Left hindlimb (tissue), 1 donor: ENCODE data around the gene C19orf25.

Experiments
- DNase-seq: peaks from one replicate; pipeline ENCODE4 v3.0.0-alpha.2; 2018

Gene C19orf25

GRCh38 chr19:1474765-1475351, 4.2 kb downstream of the C19orf25 start:
- no peak for DNase-seq

DNA sequence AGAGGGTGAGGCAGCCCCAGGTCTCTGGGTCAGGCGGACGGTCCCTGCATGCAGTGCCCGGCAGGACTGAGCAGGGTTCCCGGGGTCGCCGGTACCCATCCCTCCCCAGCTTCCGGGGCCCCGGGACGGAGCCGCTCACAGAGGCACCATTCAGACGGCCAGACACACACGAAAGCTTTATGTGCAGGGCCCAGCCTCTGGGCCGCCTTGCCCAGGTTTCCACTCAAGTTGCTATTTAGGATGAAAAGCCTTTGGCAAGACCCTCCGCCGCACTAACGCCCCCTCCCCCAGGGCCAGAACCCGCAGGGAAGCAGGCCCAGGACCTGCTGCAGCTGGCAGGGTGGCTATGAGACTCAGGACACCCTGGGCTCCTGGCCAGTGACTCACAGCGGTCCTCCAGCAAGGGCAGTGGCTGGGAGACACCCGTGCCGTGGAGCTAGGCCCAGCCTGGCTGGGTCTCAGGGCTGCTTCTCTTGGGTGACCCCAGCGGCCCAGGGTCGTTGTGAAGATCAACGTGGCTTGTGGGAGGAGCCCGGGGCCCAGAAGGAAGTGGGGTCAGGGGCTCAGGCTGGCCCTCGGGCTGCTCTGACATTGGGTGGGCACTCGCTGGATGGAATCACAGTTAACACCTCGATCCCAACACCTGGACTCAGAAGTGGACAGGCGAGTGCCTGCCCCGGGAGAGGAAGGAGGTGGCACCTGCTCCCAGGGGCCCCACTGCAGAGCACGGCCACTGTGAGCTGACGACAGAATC, 4.8 kb downstream of the C19orf25 start:
- DNase-seq = no peak

GRCh38 chr19:1473085-1473851, 5.7 kb downstream of the C19orf25 start:
- no peak for DNase-seq

DNA sequence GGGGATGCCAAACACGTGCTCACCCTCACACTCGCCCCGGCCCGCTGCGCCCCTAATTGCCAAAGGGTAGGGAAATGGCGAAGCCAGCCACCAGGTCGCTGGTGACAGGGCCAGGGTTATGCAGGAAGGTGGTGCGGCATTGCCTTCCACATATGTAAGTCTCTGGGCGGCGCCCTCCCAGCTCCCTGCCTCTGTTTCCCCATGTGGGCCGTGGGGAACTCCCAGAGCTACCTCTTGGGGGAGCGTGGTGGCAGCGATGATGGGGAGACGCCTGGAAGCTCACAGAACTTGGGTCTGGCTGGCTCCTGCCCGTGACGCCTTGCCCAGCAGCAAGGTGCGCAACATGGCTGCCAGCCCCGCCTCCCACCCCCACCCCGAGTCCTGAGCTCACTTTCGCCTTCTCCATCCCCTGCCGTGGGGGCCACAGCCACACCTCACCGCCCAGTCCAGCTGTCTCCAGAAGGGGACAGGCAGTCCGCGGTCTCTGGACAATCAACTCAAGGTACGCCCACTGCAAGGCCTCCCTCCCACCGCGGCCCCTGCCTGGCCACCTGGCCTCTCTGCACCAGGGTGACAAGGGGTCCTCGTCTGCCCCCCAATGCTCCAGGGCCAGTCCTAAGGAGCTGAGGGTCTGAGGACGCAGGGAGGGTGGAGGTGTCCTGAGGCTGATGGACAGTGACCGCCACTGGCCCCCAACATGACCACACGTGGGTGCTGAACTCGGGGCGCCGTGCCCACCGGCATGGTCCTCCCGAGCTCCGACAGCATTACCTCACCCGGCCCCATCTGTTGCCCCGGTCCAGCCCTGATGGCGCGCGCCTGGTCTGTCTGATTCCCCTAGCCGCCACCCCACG, 6.6 kb downstream of the C19orf25 start:
- DNase-seq = no peak

- DNase-seq = no peak
These were observed 7.4 kb downstream of the C19orf25 start for GRCh38 chr19:1471515-1472160.

DNA sequence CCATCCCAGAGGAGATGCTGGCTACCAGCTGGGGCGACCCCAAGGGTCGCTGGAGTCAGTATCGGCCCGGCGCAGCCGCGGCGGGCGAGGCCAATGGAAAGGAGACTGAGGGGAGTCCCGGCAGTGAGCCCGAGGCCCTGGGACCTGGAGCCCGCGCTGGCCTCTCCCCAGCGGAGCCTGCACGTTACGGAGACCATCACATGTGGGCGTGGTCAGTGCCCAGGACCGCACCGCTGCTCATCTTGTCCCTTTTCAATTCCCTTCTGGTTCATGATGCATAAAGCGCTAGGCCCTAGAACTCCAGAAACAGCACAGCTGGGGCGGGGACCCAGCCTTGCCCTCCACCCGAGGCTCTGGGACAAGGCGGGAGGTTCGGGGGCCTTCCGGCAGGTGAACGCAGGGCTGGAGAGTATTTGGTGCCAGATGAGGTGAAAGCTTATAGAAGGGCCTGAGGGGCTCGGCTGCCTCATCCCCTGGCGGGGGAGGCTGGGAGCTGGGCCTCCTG, 8.0 kb downstream of the C19orf25 start:
- DNase-seq = no peak

- no peak for DNase-seq
These were observed 8.6 kb downstream of the C19orf25 start for GRCh38 chr19:1470305-1471009.

GRCh38 chr19:1470055-1470304, 9.0 kb downstream of the C19orf25 start:
- no peak for DNase-seq

- DNase-seq = no peak
These were observed 9.6 kb downstream of the C19orf25 start for GRCh38 chr19:1469255-1470054.

DNA sequence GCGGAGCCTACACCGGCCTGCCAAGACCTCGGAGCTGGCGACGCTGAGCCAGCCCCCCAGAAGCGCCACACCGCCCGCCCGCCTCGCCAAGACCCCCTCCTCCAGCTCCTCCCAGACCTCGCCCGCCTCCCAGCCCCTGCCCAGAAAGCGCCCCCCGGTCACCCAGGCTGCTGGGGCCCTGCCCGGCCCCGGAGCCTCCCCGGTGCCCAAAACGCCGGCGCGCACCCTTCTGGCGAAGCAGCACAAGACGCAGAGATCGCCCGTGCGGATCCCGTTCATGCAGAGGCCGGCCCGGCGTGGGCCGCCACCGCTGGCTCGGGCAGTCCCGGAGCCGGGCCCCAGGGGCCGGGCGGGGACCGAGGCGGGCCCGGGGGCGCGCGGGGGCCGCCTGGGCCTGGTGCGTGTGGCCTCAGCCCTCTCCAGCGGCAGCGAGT, 10.2 kb downstream of the C19orf25 start:
- no peak for DNase-seq

DNA sequence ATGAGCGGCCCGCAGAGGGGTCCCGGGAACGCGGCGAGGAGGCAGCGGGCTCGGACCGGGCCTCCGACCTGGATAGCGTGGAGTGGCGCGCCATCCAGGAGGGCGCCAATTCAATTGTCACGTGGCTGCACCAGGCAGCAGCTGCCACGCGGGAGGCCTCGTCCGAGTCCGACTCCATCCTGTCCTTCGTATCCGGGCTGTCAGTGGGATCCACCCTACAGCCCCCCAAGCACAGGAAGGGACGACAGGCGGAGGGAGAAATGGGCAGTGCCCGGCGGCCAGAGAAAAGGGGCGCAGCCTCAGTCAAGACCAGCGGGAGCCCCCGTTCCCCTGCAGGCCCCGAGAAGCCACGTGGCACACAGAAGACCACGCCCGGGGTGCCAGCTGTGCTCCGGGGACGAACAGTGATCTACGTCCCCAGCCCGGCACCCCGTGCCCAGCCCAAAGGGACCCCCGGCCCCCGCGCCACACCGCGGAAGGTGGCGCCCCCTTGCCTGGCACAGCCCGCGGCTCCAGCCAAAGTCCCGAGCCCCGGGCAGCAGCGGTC, 10.7 kb downstream of the C19orf25 start:
- no peak for DNase-seq

DNA sequence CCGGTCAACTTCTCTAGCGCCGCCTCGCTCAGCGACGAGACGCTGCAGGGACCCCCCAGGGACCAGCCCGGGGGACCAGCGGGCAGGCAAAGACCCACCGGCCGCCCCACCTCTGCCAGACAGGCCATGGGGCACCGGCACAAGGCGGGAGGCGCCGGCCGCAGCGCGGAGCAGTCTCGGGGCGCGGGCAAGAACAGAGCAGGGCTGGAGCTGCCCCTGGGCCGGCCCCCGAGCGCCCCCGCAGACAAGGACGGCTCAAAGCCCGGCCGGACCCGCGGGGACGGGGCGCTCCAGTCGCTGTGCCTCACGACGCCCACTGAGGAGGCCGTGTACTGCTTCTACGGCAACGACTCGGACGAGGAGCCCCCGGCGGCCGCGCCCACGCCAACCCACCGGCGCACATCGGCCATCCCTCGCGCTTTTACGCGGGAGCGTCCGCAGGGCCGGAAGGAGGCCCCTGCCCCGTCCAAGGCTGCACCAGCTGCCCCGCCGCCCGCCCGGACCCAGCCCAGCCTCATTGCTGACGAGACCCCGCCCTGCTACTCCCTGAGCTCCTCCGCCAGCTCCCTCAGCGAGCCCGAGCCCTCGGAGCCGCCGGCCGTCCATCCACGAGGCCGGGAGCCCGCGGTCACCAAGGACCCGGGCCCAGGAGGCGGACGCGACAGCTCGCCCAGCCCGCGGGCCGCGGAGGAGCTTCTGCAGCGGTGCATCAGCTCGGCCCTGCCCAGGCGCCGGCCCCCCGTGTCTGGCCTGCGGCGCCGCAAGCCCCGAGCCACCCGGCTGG, 11.3 kb downstream of the C19orf25 start:
- DNase-seq = no peak

DNA sequence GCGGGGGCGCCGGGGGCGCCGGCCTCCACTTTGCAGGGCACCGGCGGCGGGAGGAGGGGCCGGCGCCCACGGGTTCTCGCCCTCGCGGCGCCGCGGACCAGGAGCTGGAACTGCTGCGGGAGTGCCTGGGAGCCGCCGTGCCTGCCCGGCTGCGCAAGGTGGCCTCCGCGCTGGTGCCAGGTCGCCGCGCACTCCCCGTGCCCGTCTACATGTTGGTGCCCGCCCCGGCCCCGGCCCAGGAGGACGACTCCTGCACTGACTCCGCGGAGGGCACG, 11.9 kb downstream of the C19orf25 start:
- no peak for DNase-seq

DNA sequence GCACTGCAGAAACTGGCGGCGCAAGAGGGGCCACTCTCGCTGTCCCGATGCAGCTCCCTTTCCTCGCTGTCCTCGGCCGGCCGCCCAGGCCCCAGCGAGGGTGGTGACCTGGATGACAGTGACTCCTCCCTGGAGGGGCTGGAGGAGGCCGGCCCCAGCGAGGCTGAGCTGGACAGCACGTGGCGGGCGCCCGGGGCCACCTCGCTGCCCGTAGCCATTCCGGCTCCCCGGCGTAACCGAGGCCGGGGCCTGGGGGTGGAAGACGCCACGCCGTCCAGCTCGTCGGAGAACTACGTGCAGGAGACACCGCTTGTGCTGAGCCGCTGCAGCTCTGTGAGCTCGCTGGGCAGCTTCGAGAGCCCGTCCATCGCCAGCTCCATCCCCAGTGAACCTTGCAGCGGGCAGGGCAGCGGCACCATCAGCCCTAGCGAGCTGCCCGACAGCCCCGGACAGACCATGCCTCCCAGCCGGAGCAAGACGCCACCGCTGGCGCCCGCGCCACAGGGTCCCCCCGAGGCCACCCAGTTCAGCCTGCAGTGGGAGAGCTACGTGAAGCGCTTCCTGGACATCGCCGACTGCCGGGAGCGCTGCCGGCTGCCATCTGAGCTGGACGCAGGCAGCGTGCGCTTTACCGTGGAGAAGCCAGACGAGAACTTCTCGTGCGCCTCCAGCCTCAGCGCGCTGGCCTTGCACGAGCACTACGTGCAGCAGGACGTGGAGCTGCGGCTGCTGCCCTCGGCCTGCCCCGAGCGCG, 12.4 kb downstream of the C19orf25 start:
- no peak for DNase-seq

- DNase-seq = no peak
These were observed 13.0 kb downstream of the C19orf25 start for GRCh38 chr19:1466018-1466460.

- DNase-seq = no peak
These were observed 13.6 kb downstream of the C19orf25 start for GRCh38 chr19:1465191-1466016.

DNA sequence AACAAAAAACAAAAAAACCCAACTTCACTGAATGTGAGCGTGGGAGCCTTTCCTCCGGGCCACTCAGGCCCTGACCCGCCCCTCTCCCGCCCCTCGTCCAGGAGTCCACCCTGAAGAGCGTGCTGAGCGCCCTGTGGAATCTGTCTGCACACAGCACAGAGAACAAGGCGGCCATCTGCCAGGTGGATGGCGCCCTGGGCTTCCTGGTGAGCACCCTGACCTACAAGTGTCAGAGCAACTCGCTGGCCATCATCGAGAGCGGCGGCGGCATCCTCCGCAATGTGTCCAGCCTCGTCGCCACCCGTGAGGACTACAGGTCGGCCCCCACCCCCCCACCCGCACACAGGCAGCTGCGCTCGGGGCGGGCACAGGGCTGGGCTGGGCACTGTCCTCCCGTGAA, 17.2 kb downstream of the C19orf25 start:
- no peak for DNase-seq
